NCI-H1930 (cell line): ENCODE measurements around the gene ZBTB47.

Experiments
- DNase-seq, 2 experiments: peaks; one replicate each; lab custom pipeline; 2025; lab: John Stamatoyannopoulos, UW

ZBTB47 gene

DNA sequence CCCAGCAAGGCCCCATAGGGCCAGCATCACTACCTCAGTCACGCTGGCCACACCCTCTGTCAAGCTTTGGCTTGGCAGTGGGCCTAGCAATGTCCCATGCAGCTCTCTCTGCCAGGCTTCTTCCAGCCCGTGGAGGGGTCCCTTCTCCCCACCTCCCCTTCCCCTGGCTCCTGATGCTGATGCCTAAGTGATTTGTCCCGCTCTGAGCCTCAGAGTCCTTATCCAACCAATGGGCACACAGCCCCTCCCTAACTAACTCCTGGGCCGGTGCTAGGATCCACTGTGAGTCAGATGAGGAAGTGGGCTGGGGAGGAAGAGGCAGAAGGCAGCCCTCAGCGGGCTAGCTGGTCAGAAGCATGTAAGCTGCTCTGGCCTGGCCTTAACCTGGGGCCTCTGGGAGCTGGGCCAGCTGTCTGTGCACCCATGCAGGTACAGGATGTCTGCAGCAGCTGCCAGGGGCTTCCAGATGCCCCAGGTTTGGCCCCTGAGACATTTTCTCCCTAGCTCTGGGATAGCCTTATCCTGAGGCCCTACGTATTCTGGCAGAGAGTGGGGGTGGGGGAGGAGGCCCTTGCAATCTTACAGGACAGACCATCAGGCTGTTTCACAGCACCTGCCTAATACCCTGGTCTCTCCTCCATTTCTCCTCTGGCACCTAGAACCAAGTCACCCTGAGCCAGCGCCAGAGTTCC is 740 bp upstream of the ZBTB47 start:
- DNase-seq = no peak

DNA sequence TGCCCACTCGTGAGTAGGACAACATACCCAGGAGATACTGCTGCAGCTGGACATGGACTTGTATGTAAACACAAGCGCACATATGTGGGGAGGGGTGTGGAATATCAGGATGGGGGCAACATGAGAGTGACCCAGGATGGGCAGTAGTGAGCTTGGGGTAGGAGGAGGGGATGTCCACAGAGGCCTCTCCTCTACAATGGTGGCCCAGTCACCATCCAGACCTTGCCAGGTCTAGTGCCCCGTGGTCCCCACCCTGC is 266 bp upstream of the ZBTB47 start:
- no peak for DNase-seq

DNA sequence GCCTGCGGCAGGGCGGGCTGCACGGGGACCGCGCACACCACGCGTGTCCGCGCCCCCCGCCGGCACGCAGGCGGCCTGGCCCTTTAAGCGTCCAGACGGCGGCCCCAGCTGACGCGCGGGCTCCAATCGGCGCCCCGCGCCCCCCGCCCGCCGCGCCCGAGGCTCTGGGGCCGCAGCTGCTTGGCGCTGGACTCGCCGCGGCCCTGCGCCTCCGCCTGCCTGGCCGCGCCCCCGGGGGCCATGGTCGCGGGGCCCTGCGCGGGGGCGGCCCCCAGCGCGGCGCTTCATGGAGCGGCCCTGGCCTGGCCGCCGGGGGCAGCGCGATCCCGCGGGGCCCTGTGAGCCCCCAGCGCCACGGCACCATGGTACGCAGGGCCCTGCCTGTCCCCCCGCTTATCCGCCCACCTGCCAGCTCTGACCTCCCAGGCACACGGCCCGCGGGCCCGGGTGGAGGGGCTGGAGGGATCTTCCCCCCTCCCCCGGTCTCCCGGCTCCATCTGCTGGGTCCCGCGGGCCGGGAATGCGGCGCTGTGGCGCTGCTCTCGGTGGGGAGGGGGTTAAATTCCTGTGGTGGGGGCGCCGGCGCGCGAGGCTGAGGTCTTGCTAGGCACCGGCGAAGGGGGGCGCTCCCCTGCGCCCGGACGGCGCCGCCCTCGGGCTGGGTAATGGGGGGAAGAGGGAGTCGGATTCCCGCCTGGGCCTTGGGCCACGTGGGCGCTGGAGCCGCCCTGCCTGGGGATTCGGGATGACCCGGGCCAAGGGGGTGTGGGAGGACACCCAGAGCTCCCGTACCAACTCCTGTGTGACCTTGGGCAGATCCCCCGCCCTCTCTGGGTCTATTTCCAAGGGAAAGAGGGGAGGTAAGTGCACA is 1.1 kb downstream of the ZBTB47 start:
- DNase-seq = peak in 1 of 2 experiments; percentile 15

DNA sequence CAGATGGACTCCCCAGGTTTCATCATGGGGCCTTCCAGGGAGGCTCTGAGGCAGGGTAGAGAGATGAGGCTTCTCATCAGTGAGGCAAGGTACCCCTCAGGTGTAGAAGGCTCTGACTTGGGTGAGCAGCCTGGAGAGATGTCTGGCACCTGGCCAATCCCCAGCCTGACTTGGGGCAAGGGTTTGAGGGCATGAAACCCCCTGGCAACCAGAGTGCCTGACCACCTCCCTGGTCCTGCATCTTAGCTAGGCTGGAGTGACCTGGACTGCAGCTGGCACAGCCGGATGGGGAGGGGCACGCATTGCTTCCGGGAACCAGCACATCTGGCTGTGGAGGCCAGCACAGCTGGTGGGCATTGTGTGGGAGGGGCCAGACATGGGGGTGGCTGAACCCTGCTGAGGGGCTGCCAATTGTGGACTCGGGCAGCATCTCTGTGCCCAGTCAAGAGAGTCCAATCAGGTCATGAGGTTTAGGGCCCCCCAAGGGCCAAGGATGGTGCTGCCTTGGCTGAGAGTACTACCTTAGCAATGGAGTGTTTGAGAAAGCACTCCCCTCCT is 1.9 kb downstream of the ZBTB47 start:
- no peak for DNase-seq

DNA sequence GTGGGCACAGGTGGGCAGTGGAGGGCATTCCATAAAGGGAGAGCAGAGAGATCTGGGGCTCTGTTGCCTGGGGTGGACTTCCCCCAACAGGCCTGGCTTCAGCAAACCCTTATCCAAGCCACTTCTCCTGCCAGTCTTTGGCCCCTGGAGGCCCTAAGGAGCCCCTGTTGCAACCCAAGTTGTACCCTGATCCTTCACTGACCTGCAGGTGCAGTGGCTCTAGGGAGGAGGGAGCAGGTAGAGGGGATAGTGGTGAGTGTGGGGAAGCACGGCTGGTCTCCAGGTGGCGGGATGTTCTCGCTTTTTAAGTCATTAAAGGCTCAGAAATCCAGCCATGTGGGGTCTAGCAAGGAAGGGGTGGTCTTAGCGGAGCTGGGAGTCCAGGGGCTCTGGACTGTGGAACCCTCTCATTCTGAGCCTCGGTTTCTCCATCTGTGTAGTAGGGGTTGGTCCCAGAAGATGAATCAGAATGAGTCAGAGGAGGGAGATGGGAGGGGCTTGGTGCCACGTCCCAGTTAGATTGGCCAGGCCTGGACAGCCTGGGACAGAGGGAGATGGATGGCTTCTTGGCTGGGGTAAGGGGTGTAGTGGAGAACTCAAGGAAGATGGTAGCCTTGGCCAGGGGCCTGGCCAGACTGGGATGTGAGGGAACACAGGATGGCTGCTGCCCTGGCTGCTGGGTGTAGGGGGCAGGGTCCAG is 2.6 kb downstream of the ZBTB47 start:
- no peak for DNase-seq

DNA sequence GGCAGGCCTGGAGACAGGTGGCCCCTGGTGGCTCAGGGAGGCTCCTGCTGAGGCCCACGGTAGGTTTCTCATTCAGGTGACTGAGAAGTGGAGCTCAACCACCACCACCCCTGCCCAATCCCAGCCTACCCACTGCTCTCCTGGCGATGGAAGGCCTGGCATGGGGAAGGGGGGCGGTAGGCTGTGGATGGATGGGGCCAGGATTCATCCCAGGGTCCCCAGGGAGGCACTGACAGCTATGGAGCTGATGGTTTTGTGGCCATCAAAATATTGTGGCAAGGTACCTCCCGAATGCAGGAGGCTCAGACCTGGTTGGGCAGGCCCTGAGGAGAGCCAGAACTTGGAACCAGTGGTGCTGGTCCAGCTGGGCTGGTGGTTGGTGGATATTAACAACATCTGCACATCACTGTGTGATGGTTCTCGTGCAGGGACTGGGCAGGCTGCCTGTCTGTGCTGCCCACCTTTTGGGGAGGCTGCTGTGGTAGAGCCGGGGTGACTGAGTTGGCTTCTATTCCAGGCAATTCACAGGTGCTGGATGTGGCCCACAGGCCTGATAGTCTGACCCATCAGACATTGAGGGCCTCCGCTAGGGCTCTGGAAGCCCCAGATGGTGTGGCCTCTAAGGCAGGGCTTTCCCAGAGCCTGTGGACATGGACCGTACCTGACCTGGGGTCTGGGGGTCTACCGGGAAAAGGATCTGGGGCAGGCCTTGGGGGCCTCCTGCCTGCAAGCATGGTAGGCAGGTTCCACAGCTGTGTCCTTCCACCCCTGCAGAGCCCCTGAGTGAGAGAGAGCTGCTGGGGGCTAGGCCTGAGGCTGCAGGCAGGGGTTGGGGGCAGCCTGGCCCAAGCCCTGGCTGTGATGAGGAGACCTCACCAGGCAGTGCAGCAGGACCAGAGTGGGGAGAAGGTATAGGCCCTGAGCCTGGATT is 3.4 kb downstream of the ZBTB47 start:
- DNase-seq = no peak

DNA sequence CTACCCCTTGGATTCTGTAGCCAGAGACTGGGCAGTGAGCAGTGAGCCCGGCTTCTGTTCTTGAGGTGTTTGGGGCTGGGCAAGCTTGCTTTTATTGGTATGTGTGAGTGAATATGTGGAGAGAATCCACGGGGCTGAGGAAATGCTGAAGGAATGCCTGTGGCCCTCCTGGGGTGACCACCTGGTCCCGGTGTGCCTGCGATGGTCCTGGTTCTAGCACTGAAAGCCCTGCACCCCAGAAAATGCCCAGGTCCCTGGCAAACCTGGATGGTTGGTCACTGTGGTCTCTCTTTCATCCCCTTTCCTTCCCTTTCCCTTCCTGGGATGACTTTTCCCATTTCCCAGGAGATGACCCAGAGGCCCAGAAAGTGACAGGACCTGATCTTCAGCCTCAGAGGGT is 4.2 kb downstream of the ZBTB47 start:
- DNase-seq = no peak

DNA sequence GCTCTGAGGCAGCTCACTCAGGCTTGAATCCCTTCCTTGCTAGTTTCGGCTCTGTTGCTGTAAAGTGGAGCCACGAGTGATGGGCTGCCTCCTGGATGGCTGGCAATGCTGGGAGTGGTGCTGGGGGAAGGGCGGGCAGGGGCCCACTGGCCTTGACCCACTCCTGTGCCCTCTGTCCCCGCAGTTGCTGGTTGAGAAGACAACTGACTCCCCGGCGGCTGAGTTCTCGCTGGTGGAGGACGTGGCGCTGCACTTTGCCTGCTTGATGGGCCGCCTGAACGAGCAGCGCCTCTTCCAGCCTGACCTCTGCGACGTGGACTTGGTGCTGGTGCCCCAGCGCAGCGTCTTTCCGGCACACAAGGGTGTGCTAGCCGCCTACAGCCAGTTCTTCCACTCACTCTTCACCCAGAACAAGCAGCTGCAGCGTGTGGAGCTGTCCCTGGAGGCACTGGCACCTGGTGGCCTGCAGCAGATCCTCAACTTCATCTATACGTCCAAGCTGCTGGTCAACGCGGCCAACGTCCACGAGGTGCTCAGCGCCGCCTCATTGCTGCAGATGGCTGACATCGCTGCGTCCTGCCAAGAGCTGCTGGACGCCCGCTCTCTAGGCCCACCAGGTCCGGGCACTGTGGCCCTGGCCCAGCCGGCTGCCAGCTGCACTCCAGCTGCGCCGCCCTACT is 4.7 kb downstream of the ZBTB47 start:
- no peak for DNase-seq

DNA sequence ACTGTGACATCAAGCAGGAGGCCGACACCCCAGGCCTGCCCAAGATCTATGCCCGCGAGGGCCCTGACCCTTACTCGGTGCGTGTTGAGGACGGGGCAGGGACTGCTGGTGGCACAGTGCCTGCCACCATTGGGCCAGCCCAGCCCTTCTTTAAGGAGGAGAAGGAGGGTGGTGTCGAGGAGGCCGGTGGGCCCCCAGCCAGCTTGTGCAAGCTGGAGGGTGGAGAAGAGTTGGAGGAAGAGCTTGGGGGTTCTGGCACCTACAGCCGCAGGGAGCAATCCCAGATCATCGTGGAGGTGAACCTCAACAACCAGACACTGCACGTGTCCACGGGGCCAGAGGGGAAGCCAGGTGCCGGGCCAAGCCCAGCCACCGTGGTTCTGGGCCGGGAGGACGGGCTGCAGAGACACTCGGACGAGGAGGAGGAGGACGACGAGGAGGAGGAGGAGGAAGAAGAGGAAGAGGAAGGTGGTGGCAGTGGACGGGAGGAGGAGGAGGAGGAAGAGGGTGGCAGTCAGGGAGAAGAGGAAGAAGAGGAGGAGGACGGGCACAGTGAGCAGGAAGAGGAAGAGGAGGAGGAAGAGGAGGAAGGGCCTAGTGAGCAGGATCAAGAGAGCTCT is 5.4 kb downstream of the ZBTB47 start:
- no peak for DNase-seq

DNA sequence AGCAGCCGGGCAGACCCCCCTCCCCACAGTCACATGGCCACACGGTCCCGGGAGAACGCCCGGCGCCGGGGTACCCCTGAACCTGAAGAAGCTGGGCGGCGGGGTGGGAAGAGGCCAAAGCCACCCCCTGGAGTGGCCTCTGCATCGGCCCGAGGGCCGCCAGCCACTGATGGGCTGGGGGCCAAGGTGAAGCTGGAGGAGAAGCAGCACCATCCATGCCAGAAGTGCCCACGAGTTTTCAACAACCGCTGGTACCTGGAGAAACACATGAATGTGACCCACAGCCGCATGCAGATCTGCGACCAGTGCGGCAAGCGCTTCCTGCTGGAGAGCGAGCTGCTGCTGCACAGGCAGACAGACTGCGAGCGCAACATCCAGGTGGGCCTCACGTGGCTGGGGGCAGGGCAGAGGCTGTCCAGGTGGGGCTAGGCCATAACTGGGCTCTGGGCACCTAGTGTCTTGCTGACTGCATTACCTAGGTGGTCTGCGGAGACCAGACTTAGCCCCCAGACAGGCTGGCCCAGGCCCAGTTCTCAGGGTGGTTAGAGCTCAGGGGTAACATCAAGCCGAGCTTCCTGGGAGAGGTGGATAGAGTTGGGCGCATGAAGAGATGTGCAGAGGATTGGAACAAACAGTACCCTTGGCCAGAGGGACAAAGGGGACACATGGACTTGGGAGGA is 6.1 kb downstream of the ZBTB47 start:
- no peak for DNase-seq

DNA sequence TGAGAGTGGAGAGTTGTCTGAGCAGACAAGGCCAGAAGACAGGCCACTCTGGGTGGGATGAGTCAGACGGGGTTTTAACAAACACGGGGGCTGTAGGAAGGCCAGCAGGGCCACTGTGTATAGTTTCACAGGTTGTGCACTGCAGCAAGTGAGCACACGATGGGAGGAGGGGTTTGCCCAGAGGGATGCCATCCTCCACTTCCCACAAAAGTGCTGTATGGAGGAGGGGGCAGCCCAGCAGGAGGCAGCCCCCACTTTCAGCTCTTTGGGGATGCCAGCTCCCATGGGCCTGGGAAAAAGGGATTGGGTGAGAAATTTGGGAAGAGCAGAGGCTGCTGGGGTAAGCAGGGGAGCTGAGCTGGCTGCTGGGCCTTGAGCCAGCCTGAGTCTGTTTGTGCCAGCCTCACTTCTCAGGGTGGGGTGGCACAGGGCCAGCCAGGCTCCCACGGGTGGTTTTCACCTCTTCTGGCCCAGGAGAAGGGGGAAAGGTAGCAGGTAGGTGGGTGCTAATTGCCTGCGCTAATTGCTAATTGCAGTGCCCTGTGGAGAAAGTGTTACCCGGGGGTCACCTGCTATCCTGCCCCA is 6.7 kb downstream of the ZBTB47 start:
- DNase-seq = no peak

DNA sequence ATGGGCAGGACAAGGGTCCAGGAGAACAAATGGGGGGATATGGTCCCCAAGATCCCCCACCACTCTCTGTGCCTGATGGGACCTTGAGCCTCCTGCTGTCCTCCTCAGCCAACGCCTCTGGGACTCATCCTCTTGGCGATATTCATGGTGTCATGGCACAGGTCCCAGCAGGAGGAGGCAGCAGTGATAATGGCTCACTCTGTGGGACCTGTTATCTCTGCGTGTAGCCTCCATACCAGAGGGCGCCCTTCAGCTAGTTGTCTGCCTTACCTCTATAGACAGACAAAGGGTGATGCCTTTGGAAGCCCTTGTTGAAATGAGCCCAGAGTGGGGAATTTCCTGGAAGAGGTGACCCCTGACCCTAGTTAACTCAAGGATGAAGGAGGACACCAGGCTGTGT is 7.4 kb downstream of the ZBTB47 start:
- DNase-seq = no peak

DNA sequence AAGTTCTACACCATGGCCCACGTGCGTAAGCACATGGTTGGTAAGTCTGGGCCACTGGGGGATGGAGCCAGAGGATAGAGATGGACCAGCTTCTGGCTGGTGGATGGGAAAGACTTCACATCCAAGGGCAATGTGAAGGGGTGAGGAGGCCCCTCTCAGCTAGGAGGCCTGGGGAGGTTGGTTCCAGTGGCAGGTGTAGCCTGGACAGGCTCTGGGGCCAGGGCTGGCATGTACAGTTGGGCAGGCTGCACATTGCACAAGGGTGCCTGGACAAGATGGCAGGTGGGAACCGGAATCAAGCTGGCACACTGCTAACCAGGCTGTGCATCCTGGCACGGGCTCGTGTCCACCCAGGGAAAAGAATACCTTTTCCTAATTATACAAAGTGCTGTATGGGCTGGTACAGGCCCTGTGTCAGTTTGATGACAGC is 8.1 kb downstream of the ZBTB47 start:
- no peak for DNase-seq

DNA sequence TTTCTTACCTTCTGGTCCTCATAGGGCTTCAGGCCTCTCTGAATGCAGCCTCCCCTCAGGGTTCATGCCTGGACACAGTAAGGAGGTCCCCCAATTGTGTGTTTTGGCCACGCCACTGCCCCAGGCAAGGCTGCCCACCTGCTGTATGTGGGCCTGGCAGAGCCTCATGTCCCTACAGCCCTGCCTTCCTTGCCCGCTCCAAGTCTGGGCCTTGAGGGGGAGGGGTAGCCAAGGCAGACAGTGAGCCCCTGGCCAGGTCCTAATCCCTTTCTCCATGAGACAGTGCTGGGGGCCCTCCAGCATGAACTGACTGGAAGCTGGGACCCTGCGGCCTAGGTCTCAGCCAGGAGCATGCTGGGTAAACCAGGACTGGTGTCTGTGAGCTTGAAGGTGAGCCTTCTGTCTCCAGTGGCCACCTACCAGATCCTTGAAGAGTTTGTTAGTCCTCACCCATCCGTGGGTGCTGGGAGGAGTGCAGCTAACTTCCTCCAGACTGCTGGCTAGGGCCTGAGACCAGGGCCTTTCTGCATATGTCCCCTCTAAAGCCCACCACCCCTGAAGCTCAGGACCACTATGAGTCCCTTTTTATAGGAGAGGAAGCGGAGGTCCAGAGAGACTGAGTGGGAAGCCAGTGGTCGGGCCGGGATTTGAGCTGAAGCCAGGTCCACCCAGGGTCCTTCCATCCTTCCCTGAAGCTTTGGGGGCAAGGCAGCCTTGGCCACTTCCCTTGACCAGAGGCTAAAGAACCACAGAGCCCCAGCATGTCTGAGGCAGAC is 8.7 kb downstream of the ZBTB47 start:
- no peak for DNase-seq

DNA sequence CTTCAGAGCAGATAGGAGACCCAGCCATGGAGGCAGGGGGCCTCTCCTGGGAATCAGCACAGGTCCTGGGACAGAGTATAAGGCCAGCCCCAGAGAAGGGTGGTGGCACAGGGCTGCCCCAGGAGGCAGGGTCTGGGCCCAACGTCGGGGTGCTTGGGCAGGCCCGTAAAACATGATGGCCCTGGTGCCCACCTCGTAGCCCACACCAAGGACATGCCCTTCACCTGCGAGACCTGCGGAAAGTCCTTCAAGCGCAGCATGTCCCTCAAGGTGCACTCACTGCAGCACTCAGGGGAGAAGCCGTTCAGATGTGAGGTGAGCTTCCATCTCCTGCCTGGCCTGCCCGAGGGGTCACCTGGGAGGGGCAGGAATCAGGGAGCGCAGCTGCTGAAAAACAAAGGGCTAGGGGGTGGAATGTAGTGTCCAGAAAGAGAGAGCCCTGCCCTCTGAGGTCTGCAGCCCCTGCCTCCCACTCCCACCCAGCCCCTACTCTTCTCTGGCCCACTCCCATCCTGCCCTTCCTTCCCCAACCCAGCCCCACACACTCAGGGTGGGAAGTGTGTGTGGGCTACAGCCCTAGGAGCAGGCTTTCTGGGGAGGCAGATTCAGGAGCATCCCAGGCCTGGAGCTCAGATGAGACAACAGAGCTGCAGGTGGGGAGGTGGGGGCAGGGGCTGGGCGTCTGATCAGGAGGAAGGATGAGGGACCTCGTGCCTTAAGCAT is 9.5 kb downstream of the ZBTB47 start:
- no peak for DNase-seq

DNA sequence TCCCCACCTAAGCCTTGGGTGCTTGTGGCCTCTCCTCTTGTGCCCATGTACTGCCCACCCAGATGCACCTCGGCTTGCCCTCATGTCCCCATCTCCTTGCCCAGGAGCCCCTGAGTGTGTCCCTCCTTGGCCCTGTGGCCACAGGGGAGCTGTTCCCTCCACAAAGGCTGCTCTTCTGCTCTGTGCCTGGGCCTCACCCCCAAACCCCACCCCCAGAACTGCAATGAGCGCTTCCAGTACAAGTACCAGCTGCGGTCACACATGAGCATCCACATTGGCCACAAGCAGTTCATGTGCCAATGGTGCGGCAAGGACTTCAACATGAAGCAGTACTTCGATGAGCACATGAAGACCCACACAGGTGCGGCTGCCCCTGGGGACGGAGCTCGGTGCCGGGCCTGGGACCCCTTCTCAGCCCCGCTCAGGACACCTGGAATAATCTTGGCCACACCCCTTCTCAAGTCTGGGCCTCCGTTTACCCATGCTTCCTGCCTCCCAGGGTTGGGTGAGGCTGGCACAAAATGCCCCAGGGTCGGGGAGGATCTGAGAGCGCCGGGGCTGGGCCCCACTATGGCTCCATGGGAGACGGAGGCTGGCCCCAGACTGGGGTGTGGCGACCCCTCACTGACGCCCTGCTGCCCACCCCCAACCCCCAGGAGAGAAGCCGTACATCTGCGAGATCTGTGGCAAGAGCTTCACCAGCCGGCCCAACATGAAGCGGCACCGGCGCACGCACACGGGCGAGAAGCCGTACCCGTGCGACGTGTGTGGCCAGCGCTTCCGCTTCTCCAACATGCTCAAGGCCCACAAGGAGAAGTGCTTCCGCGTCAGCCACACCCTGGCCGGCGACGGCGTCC is 10.3 kb downstream of the ZBTB47 start:
- DNase-seq = no peak

DNA sequence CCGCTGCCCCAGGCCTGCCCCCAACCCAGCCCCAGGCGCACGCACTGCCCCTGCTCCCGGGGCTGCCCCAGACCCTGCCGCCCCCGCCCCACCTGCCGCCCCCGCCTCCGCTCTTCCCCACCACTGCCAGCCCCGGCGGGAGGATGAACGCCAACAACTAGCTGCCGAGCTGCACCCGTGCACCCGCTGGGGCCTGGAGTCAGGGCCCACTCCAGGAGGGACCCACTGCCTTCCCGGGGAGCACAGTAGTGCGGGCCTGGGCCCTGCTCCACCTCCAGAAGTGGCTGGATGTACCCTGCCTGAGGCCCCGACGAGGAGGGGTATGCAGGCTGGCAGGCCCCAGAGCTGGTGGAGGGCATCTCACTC is 10.9 kb downstream of the ZBTB47 start:
- no peak for DNase-seq
